Measurements from ENCODE around the gene UNC13B.

Gene UNC13B

GRCh38 chr9:35415402-35416097 lies 253.7 kb downstream of the UNC13B start:
- DNase-seq (ENCODE audit: insufficient read length, low spot score), result no peak
- FAIRE-seq, result no peak

GRCh38 chr9:35416098-35416427 lies 254.3 kb downstream of the UNC13B start:
- FAIRE-seq, result no peak
- no peak for DNase-seq (ENCODE audit: insufficient read length, low spot score)

DNA sequence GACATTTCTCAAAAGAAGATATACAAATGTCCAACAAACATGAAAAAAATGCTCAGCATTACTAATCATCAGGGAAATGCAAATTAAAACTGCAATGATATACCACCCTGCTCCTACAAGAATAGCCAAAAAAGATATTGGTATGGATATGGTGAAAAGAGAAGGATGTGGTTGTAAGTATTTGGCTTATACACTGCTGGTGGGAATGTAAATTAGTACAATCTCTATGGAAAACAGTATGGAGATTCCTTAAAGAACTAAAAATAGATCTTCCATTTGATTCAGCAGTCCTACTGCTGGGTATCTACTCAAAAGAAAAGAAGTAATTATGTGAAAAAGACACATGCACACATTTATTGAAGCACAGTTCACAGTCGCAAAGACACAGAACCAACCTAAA lies 260.5 kb downstream of the UNC13B start:
- DNase-seq (ENCODE audit: insufficient read length, low spot score) (no peak), FAIRE-seq (no peak)

DNA sequence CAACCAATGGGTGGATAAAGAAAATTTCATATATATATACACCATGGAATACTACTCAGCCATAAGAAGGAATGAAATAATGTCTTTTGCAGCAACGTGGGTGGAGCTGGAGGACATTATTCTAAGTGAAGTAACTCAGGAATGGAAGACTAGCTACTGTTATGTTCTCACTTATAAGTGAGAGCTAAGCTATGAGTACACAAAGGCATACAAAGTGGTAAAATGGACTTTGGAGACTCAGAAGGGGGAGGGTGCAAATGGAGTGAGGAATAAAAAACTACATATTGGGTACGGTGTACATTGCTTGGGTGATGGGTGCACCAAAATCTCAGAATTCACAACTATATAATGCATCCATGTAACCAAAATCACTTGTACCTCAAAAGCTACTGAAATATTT lies 260.9 kb downstream of the UNC13B start:
- no peak for DNase-seq (ENCODE audit: insufficient read length, low spot score)
- no peak for FAIRE-seq

DNA sequence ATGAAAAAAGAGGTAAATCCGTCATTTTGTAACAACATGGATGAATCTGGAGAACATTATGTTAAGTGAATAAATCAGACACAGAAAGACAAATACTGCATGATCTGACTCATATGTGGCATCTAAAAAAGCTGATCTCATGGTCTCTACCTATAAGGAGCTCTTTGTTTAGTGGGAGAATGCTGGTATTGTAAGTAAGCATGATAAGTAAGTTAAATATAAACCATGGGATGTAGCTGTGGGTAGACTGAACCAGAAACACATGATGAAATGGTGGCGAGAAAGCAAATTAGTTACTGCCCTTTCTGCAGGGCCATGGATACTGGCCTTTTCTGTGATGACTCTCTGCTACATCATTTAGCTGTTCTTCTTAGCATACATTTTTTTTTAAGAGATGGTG lies 261.7 kb downstream of the UNC13B start:
- FAIRE-seq (no peak), DNase-seq (ENCODE audit: insufficient read length, low spot score) (no peak)

- no peak for FAIRE-seq
- no peak for DNase-seq (ENCODE audit: insufficient read length, low spot score)
These were observed 262.8 kb downstream of the UNC13B start for GRCh38 chr9:35424356-35425352.

GRCh38 chr9:35426627-35427026 lies 264.8 kb downstream of the UNC13B start:
- DNase-seq (ENCODE audit: insufficient read length, low spot score) (no peak), FAIRE-seq (no peak)

GRCh38 chr9:35431467-35431866 lies 269.7 kb downstream of the UNC13B start:
- no peak for FAIRE-seq

DNA sequence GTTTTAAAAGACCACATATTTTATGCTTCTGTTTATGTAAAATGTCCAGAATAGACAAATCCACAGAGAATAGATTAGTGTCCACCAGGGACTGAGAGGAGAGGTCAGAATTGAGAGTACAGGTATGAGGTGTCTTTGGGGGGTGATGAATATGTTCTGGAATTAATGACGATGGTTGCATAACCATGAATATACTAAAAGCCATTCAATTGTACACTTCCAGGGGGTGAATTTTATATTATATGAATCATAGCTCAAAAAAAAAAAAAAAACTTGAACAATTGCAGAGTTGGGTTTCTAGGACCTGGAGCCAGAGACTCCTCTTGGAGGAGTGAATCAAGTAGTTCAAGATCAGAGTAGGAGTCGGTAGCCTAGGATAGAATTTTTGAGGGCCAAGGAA lies 270.3 kb downstream of the UNC13B start:
- DNase-seq (ENCODE audit: insufficient read length, low spot score) (no peak), FAIRE-seq (no peak)

More at GRCh38 chr9:35431467-35431866, 269.7 kb downstream of the UNC13B start:
- DNase-seq (ENCODE audit: insufficient read length, low spot score), result no peak

DNA sequence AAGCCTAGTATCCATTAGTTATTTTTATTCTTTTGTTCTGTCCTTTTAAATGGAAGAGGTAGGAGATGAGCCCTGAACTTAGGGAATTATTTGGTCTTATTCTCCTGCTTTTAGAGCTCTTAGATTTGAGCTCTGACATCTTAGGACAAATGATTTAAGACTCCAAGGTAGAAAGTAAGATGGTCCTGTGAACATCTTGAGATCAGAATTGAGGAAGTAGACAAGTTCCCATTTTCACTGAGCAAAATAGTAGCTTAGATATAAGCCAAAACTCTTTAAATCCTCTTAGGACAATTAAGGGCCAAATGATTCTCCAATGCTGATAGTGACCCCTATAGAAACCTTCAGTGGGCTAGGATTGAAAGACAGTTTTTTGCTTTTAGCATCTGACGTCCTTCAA lies 275.1 kb downstream of the UNC13B start:
- no peak for DNase-seq (ENCODE audit: insufficient read length, low spot score)
- FAIRE-seq, result no peak

- FAIRE-seq (no peak), DNase-seq (ENCODE audit: insufficient read length, low spot score) (no peak)
These were observed 284.2 kb downstream of the UNC13B start for GRCh38 chr9:35446012-35446411.

GRCh38 chr9:35448496-35448895 lies 286.7 kb downstream of the UNC13B start:
- DNase-seq (ENCODE audit: insufficient read length, low spot score) (no peak), FAIRE-seq (no peak)

DNA sequence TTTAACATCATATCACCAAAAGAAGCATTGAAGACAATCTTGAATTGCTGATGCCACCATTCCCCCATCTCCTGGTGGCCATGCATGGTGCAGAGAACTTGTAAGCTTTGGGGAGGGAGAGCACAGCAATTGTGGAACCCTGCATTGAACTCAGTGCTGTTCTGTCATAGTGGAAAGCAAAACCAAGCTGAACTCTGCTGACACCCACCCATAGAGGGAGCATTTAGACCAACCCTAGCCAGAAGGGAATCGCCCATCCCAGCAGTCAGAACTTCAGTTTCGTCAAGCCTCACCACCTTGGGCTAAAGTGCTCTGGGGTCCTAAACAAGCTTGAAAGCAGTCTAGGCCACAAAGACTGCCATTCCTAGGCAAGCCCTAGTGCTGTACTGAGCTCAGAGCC lies 290.7 kb downstream of the UNC13B start:
- no peak for DNase-seq (ENCODE audit: insufficient read length, low spot score)
- FAIRE-seq, result no peak

DNA sequence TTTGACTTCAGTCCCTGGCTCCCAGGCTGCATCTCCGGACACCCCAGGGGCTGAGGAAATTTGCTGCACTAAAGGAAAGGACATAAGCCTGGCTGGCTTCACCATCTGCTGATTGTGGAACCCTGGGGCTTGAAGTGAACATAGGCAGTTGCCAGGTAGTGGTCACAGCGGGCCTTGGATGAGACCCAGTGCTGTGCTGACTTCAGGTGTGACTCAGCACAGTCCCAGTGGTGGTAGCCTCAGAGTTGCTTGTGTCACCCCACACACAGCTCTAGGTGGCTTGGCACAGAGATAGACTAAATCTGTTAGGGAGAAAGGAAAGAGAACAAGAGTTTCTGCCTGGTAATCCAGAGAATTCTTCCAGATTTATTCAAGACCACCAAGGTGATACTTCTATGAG lies 292.0 kb downstream of the UNC13B start:
- FAIRE-seq (no peak), DNase-seq (ENCODE audit: insufficient read length, low spot score) (no peak)
